Putamen (tissue), 1 donor: ENCODE results near the gene HIP1R.
"Not testable (repeated sequence)": the region's sequence is repeated elsewhere in the genome, so short reads cannot be mapped to it uniquely, and the experiment has no call there.

ENCODE experiments used
- DNase-seq: peaks from one replicate; pipeline ENCODE4 v3.0.0-alpha.2; 2016; ENCODE audit warnings: low spot score

The HIP1R gene

GRCh38 chr12:122893208-122894153, 58.2 kb downstream of the HIP1R start:
- no peak for DNase-seq

GRCh38 chr12:122894193-122895121, 59.2 kb downstream of the HIP1R start:
- DNase-seq = no peak

GRCh38 chr12:122895320-122895703, 60.1 kb downstream of the HIP1R start:
- DNase-seq = no peak

GRCh38 chr12:122895704-122896636, 60.7 kb downstream of the HIP1R start, which contains the start of gene VPS37B:
TSS of gene VPS37B (minus strand) at chr12:122896124. CDS start at chr12:122896062, 62 bp downstream.
- peak; percentile 74 for DNase-seq

- DNase-seq = no peak
Measured at GRCh38 chr12:122896662-122897061, 61.4 kb downstream of the HIP1R start.

GRCh38 chr12:122899887-122900286, 64.6 kb downstream of the HIP1R start:
- DNase-seq = no peak

GRCh38 chr12:122902854-122903692, 67.8 kb downstream of the HIP1R start:
- DNase-seq = no peak

GRCh38 chr12:122903693-122904034, 68.4 kb downstream of the HIP1R start:
- DNase-seq = no peak

GRCh38 chr12:122905258-122905657, 70.0 kb downstream of the HIP1R start:
- not testable (repeated sequence) for DNase-seq

- no peak for DNase-seq
Measured at GRCh38 chr12:122908915-122909314, 73.7 kb downstream of the HIP1R start.

- DNase-seq = peak; percentile 84
Measured at GRCh38 chr12:122909442-122910288, 74.4 kb downstream of the HIP1R start.
